HG03159 (cell line): ENCODE results near the gene PCDHGB1.
"Not testable (repeated sequence)": the region's sequence is repeated elsewhere in the genome, so short reads cannot be mapped to it uniquely, and the experiment has no call there.

Experiments
- ATAC-seq: cut with Tn5 transposase; IDR thresholded peaks from one replicate; pipeline ENCODE4 v1.9.1; 2021; ENCODE audit warnings: mild to moderate bottlenecking, moderate library complexity; ENCODE audit not compliant: unreplicated experiment

PCDHGB1 gene

GRCh38 chr5:141382469-141383294 lies 32.8 kb downstream of the PCDHGB1 start, which contains the start of gene PCDHGA7:
PCDHGA7 (plus strand) TSS chr5:141382742; CDS start chr5:141382900, 158 bp downstream.
- no peak for ATAC-seq

GRCh38 chr5:141383345-141383744 lies 33.4 kb downstream of the PCDHGB1 start:
- ATAC-seq: no peak

GRCh38 chr5:141384471-141385267 lies 34.8 kb downstream of the PCDHGB1 start:
- ATAC-seq: no peak

- not testable (repeated sequence) for ATAC-seq
Observed at GRCh38 chr5:141387557-141388311, 37.8 kb downstream of the PCDHGB1 start, which contains the start of gene PCDHGB4. PCDHGB4 (plus strand) TSS chr5:141387698; CDS start chr5:141387885, 187 bp downstream.

- no peak for ATAC-seq
Observed at GRCh38 chr5:141388661-141389060, 38.8 kb downstream of the PCDHGB1 start.

GRCh38 chr5:141389153-141390042 lies 39.5 kb downstream of the PCDHGB1 start:
- ATAC-seq: no peak

- ATAC-seq: no peak
Observed at GRCh38 chr5:141392429-141393198, 42.7 kb downstream of the PCDHGB1 start, which contains the start of gene PCDHGA8. PCDHGA8 (plus strand) TSS chr5:141392633; CDS start chr5:141392814, 181 bp downstream.

GRCh38 chr5:141393267-141393666 lies 43.4 kb downstream of the PCDHGB1 start:
- no peak for ATAC-seq

GRCh38 chr5:141394401-141395187 lies 44.7 kb downstream of the PCDHGB1 start:
- ATAC-seq: not testable (repeated sequence)

GRCh38 chr5:141397756-141398551 lies 48.1 kb downstream of the PCDHGB1 start, which contains the start of gene PCDHGB5:
PCDHGB5 (plus strand) TSS chr5:141397947; CDS start chr5:141398128, 181 bp downstream.
- ATAC-seq: peak; percentile 92

- no peak for ATAC-seq
Observed at GRCh38 chr5:141398608-141399007, 48.7 kb downstream of the PCDHGB1 start.

GRCh38 chr5:141399555-141400258 lies 49.8 kb downstream of the PCDHGB1 start:
- no peak for ATAC-seq
